GM13976 (cell line): ENCODE results near the gene CD58.

ENCODE experiments used
- DNase-seq: peaks from one replicate; pipeline ENCODE4 v3.0.0; 2012; ENCODE audit warnings: low spot score
- CTCF ChIP-seq: IDR thresholded peaks from 2 replicates; pipeline ENCODE4 v1.5.1; 2012; ENCODE audit warnings: borderline replicate concordance, mild to moderate bottlenecking; ENCODE audit not compliant: insufficient read depth; ENCODE audit errors: extremely low read depth, missing control alignments, control extremely low read depth
- in situ Hi-C: fragments of 300-500 bp; cut with MboI; formaldehyde crosslinking; loops from one replicate; pipeline ENCODE4 v1.12.0; 2022; ENCODE audit warnings: low sequenced_read_pairs, mixed read lengths, inconsistent platforms; ENCODE audit not compliant: unreplicated experiment

CD58 gene

GRCh38 chr1:116557323-116557878, 13.4 kb downstream of the CD58 start:
- no peak for TF ChIP-seq CTCF
- in situ Hi-C loops, result no loop called here
- DNase-seq, result no peak

GRCh38 chr1:116556289-116557006, 14.4 kb downstream of the CD58 start:
- no peak for TF ChIP-seq CTCF
- no peak for DNase-seq
- in situ Hi-C loops, result no loop called here

GRCh38 chr1:116554924-116555323, 15.9 kb downstream of the CD58 start:
- no peak for DNase-seq
- TF ChIP-seq CTCF, result no peak
- in situ Hi-C loops, result no loop called here

GRCh38 chr1:116553386-116554115, 17.3 kb downstream of the CD58 start:
- no peak for DNase-seq
- in situ Hi-C loops, result no loop called here
- TF ChIP-seq CTCF, result no peak

- in situ Hi-C loops, result no loop called here
- TF ChIP-seq CTCF, result no peak
- no peak for DNase-seq
Measured at GRCh38 chr1:116546354-116546977, 24.4 kb downstream of the CD58 start.

GRCh38 chr1:116545359-116545705, 25.5 kb downstream of the CD58 start:
- no peak for TF ChIP-seq CTCF
- no peak for DNase-seq
- in situ Hi-C loops, result no loop called here
